GM12878 (cell line): ENCODE data around the gene TPP2. TPM values are rescaled to one million over a fixed set of nuclear protein-coding genes. Genes with fewer than 3 reads are reported as not detected.

Source experiments
- ATAC-seq: fragments of 200-7000 bp; cut with Tn5 transposase; 3 replicates; pipeline ENCODE4 v1.9.1; 2020; ENCODE audit warnings: mild to moderate bottlenecking, moderate library complexity
- BruUV-seq: library from RNA; stranded (reverse); fragments of 400-500 nt; replicated peaks from 2 replicates; lab custom pipeline; 2021; lab: Mats Ljungman, UMichigan
- CTCF ChIA-PET: fragments of 300-600 bp; sonication (Branson Sonifier 250); formaldehyde crosslinking; extraction: SDS; loops from one replicate; lab custom pipeline; 2021; ENCODE audit warnings: inconsistent platforms; lab: Yijun Ruan, JAX
- POLR2A ChIA-PET: fragments of 350-600 bp; formaldehyde crosslinking; extraction: SDS; loops from one replicate; lab custom pipeline; 2021; ENCODE audit warnings: inconsistent platforms; lab: Charles Lee
- RAD21 ChIA-PET: fragments of 300-600 bp; sonication (Branson Sonifier 250); formaldehyde crosslinking; loops from one replicate; lab custom pipeline; 2023; ENCODE audit warnings: antibody characterized with exemption; ENCODE audit not compliant: unreplicated experiment; lab: Charles Lee
- SMC1A ChIA-PET: fragments of 300-600 bp; sonication (Branson Sonifier 250); formaldehyde crosslinking; loops from one replicate; lab custom pipeline; 2023; ENCODE audit not compliant: unreplicated experiment, uncharacterized antibody; lab: Charles Lee
- DNase-seq: peaks from one replicate; pipeline ENCODE4 v3.0.0-alpha.2; 2011; ENCODE audit warnings: low read depth, low spot score
- FAIRE-seq: peaks from 3 replicates; lab custom pipeline; 2011; peaks lifted over from hg19 to GRCh38; lab: Jason Lieb, UNC
- H2AFZ ChIP-seq: 2 replicates; pipeline ENCODE4 v1.6.0; 2011; ENCODE audit warnings: low read depth, low read length, control low read depth; ENCODE audit not compliant: control insufficient read depth
- H3K27ac ChIP-seq: 2 replicates; pipeline ENCODE4 v1.5.1; 2011; ENCODE audit warnings: control low read depth; ENCODE audit not compliant: control insufficient read depth, insufficient read depth
- H3K27me3 ChIP-seq, 2 experiments: replicated peaks in 1 of 2; 2 replicates each; pipeline versions ENCODE4 v1.6.0 to v1.6.1; 2011; ENCODE audit warnings: low read length in 1 of 2; ENCODE audit not compliant: control insufficient read depth in 2 of 2, insufficient read depth in 2 of 2
- H3K36me3 ChIP-seq, 2 experiments: 2 replicates each; pipeline ENCODE4 v1.5.1; 2011; ENCODE audit warnings: low read length in 1 of 2; ENCODE audit not compliant: control insufficient read depth in 2 of 2, insufficient read depth in 2 of 2
- H3K4me1 ChIP-seq: 2 replicates; pipeline ENCODE4 v1.6.1; 2011; ENCODE audit warnings: mild to moderate bottlenecking, low read length, moderate library complexity, mixed read lengths; ENCODE audit not compliant: control insufficient read depth, insufficient read depth
- H3K4me2 ChIP-seq: 2 replicates; pipeline ENCODE4 v1.6.0; 2011; ENCODE audit warnings: control low read depth; ENCODE audit not compliant: control insufficient read depth, insufficient read depth
- H3K4me3 ChIP-seq: fragments of 200-600 bp; sonication (generic); 2 replicates; pipeline ENCODE4 v1.5.1; 2016
- H3K79me2 ChIP-seq: 2 replicates; pipeline ENCODE4 v1.6.0; 2011; ENCODE audit warnings: low read length; ENCODE audit not compliant: control insufficient read depth, insufficient read depth
- H3K9ac ChIP-seq: 2 replicates; pipeline ENCODE4 v1.8.0; 2011; ENCODE audit warnings: low read length, control low read depth, mixed read lengths; ENCODE audit not compliant: control insufficient read depth, insufficient read depth
- H3K9me3 ChIP-seq: replicated peaks from 3 replicates; pipeline ENCODE4 v1.5.1; 2011; ENCODE audit warnings: mild to moderate bottlenecking, low read length; ENCODE audit not compliant: control insufficient read depth, insufficient read depth
- H4K20me1 ChIP-seq: 2 replicates; pipeline ENCODE4 v1.6.0; 2011; ENCODE audit not compliant: control insufficient read depth, insufficient read depth
- CBX3 ChIP-seq: fragments of 200-600 bp; sonication (generic); IDR thresholded peaks from 2 replicates; pipeline ENCODE4 v1.6.1; 2016; ENCODE audit warnings: low read depth, borderline replicate concordance
- ESRRA ChIP-seq: IDR thresholded peaks from 2 replicates; pipeline ENCODE4 v1.6.1; 2012; ENCODE audit warnings: mild to moderate bottlenecking, low read length, improper control_type of control experiment
- EZH2 ChIP-seq: IDR thresholded peaks from 2 replicates; pipeline ENCODE4 v1.6.1; 2012; ENCODE audit warnings: low read depth, mild to moderate bottlenecking, control low read depth, inconsistent platforms, low read length, borderline replicate concordance; ENCODE audit not compliant: control insufficient read depth
- FOXK2 ChIP-seq: fragments of 450-650 bp; IDR thresholded peaks from 2 replicates; pipeline ENCODE4 v1.6.1; 2017; ENCODE audit warnings: mild to moderate bottlenecking, moderate library complexity
- MEF2A ChIP-seq: IDR thresholded peaks from 2 replicates; pipeline ENCODE4 v1.6.1; 2011; ENCODE audit warnings: low read depth, mild to moderate bottlenecking, low read length, moderate library complexity; ENCODE audit not compliant: insufficient read depth
- PBX3 ChIP-seq: IDR thresholded peaks from 2 replicates; pipeline ENCODE4 v1.6.1; 2011; ENCODE audit warnings: mild to moderate bottlenecking, low read depth, low read length, moderate library complexity; ENCODE audit not compliant: insufficient replicate concordance
- POLR2A ChIP-seq: IDR thresholded peaks from 2 replicates; pipeline ENCODE4 v1.6.1; 2011; ENCODE audit warnings: low read depth, mild to moderate bottlenecking, low read length
- RAD51 ChIP-seq: fragments of 450-650 bp; IDR thresholded peaks from 2 replicates; pipeline ENCODE4 v1.6.1; 2016; ENCODE audit warnings: moderate library complexity, mild to moderate bottlenecking, inconsistent platforms
- WRNIP1 ChIP-seq: IDR thresholded peaks from 2 replicates; pipeline ENCODE4 v1.6.1; 2011; ENCODE audit warnings: low read depth, low read length, improper control_type of control experiment, borderline replicate concordance
- ZZZ3 ChIP-seq: IDR thresholded peaks from 2 replicates; pipeline ENCODE4 v1.6.1; 2011; ENCODE audit warnings: low read depth; ENCODE audit not compliant: control insufficient read depth, insufficient read length
- WGBS: methylation state at CpG from one replicate; pipeline ENCODE4 v1.1.6; 2016; ENCODE audit warnings: low lambda C conversion rate; ENCODE audit not compliant: insufficient replicate concordance, insufficient coverage; ENCODE audit errors: missing lambda C conversion rate; 5-methylcytosine and 5-hydroxymethylcytosine counted together
- in situ Hi-C: fragments of 300-500 bp; cut with MboI; formaldehyde crosslinking; loops from 9 replicates; pipeline ENCODE4 v1.14.3; 2018; ENCODE audit warnings: mixed read lengths
- intact Hi-C: fragments of 100-400 bp; cut with micrococcal nuclease; formaldehyde crosslinking; loops from one replicate; pipeline ENCODE4 v1.14.2; 2022; ENCODE audit not compliant: unreplicated experiment
- polyA plus RNA-seq, 11 experiments: library from polyadenylated mRNA; depleted of rRNA in 4 of 11; unstranded in 6 of 11; stranded (reverse) in 5 of 11; fragments of >200 nt; fragmentation: Nextera tagmentation in 4 of 11; fragmentation: Illumina TruSeq in 1 of 11; extraction: Ambion mirVana in 4 of 11; extraction: Trizol in 1 of 11; gene quantifications; 1 replicate in 1 of 11; 2 replicates in 10 of 11; pipeline versions ENCODE4 v1.2.1 to v1.2.3, GENCODE V29; 2011 to 2016; ENCODE audit warnings: inconsistent platforms in 2 of 11, missing spikeins in 2 of 11, low read depth in 1 of 11
- total RNA-seq, 4 experiments: library from RNA; depleted of rRNA in 3 of 4; stranded (reverse); fragments of >200 nt in 3 of 4; fragmentation: Illumina TruSeq in 1 of 4; extraction: Trizol in 1 of 4; gene quantifications; 2 replicates each; pipeline versions ENCODE4 v1.2.1 to v1.2.3, GENCODE V29; 2013 to 2021

The TPP2 gene
- total and polyA plus RNA-seq, 10 of the 15 experiments (the other 5 are each of a cell fraction or from before 2014, with no cell fraction given): 18.4 to 82.3 (median 55.4) TPM

DNA sequence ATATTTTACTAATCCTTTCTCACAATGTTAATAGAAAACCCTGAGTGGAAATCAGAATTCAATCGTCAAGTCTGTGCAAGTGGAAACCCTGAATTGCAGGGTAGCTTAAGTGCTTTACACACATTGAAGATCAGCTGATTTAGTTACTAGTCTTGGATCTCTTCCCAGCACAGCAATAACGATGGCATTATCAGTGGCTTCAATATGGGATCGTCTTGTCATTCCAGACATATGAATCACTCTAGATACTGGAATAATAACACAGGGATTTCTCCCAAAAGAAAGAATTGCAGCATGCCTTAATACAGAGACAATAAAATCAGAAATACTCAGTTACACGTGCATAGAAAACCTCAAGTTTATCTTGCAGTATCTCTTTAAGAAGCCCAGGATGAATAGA lies 110.7 kb downstream of the TPP2 start:
- BruUV-seq: no TSS peak

More for the DNA sequence above, 110.7 kb downstream of the TPP2 start:
- Histone ChIP-seq H2AFZ (no peak overlapping the region), H4K20me1 (no peaks in the 10 kb centered on the region), H3K4me3 (no peak overlapping the region), H3K36me3 (no peaks in the 10 kb centered on the region), H3K4me2 (no peak overlapping the region), H3K79me2 (no peaks in the 10 kb centered on the region), H3K27me3 (no peaks in the 10 kb centered on the region), H3K4me1 (no peaks in the 10 kb centered on the region), H3K27ac (no peak overlapping the region), H3K9ac (no peak overlapping the region), H3K9me3 (no peaks in the 10 kb centered on the region)
- ATAC-seq: no peak
- no peak for TF ChIP-seq FOXK2
- TF ChIP-seq POLR2A: no peak
- no peak for TF ChIP-seq MEF2A
- no peak for TF ChIP-seq PBX3
- no peak for TF ChIP-seq RAD51
- TF ChIP-seq EZH2: no peak
- no peak for TF ChIP-seq ESRRA
- no peak for TF ChIP-seq WRNIP1
- TF ChIP-seq CBX3: no peak
- TF ChIP-seq ZZZ3: no peak
- POLR2A ChIA-PET: no interaction called here
- CTCF ChIA-PET: interaction anchor here (1.2 kb wide), 2 partner anchors 10 to 17 kb away, joined by 3 read pairs; no protein-coding TSS in a partner anchor
- no peak for FAIRE-seq
- in situ Hi-C loops (no loop called here), intact Hi-C loops (no loop called here)
- DNase-seq: no peak
- RAD21 ChIA-PET: interaction anchor here (0.6 kb wide), 1 partner anchor 17 kb away, joined by 3 read pairs; no protein-coding TSS in a partner anchor
- SMC1A ChIA-PET: interaction anchor here (1.5 kb wide), 1 partner anchor 11 kb away, joined by 3 read pairs; no protein-coding TSS in a partner anchor
- WGBS: 32% methylated on average over 4 of the region's 4 CpGs
